ENCODE measurements around the gene PROSER3.

The PROSER3 gene

GRCh38 chr19:35777961-35778360, 20.0 kb downstream of the PROSER3 start:
- no peaks in the 10 kb centered on the region for H3K27me3 ChIP-seq
- H3K27ac ChIP-seq, result no peak overlapping the region
- H3K9me3 ChIP-seq, result no peaks in the 10 kb centered on the region
- peaks cover 22 to 56% (median 36%) of the 10 kb centered on the region in 3 donors for H3K36me3 ChIP-seq
- no peak overlapping the region for H3K4me3 ChIP-seq
- TF ChIP-seq, protein P1, sequence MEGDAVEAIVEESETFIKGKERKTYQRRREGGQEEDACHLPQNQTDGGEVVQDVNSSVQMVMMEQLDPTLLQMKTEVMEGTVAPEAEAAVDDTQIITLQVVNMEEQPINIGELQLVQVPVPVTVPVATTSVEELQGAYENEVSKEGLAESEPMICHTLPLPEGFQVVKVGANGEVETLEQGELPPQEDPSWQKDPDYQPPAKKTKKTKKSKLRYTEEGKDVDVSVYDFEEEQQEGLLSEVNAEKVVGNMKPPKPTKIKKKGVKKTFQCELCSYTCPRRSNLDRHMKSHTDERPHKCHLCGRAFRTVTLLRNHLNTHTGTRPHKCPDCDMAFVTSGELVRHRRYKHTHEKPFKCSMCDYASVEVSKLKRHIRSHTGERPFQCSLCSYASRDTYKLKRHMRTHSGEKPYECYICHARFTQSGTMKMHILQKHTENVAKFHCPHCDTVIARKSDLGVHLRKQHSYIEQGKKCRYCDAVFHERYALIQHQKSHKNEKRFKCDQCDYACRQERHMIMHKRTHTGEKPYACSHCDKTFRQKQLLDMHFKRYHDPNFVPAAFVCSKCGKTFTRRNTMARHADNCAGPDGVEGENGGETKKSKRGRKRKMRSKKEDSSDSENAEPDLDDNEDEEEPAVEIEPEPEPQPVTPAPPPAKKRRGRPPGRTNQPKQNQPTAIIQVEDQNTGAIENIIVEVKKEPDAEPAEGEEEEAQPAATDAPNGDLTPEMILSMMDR (IDR thresholded peaks at IDR 0.05), result no peak
- peaks cover 0 to 19% (median 15%) of the 10 kb centered on the region in 4 donors for H3K4me1 ChIP-seq
- intact Hi-C loops (cut with DNase I; ENCODE audit: low total_unique reads), result no loop called here
- no peak for DNase-seq

- DNase-seq, result no peak
- no peak overlapping the region for H3K4me3 ChIP-seq
- TF ChIP-seq, protein P1 (IDR thresholded peaks at IDR 0.05), result no peak
- peaks cover 22 to 66% (median 36%) of the 10 kb centered on the region in 3 donors for H3K36me3 ChIP-seq
- H3K27ac ChIP-seq, result no peak overlapping the region
- H3K4me1 ChIP-seq, result peaks cover 0 to 19% (median 15%) of the 10 kb centered on the region in 4 donors
- intact Hi-C loops (cut with DNase I; ENCODE audit: low total_unique reads), result no loop called here
- no peaks in the 10 kb centered on the region for H3K27me3 ChIP-seq
- no peaks in the 10 kb centered on the region for H3K9me3 ChIP-seq
Observed at GRCh38 chr19:35779033-35779432, 21.1 kb downstream of the PROSER3 start.

DNA sequence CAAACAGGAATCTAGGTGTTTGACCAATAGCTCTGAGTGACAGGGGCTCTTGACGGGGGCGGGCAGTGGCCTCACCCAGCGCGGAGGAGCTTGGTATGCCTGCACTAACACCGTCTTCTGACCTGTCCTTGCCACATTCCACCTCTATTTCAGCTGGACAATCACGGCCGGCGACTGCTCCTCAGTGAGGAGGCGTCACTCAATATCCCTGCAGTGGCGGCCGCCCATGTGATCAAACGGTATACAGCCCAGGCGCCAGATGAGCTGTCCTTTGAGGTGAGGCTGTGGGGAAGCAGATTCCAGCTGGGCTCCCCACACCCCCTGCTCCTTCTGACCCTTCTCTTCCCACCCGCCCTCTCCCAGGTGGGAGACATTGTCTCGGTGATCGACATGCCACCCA, 22.1 kb downstream of the PROSER3 start:
- no peak overlapping the region for H3K4me3 ChIP-seq
- intact Hi-C loops (cut with DNase I; ENCODE audit: low total_unique reads), result no loop called here
- no peak overlapping the region for H3K27ac ChIP-seq
- H3K27me3 ChIP-seq, result no peaks in the 10 kb centered on the region
- H3K36me3 ChIP-seq, result peaks cover 22 to 76% (median 40%) of the 10 kb centered on the region in 3 donors
- peaks cover 0 to 12% (median 9%) of the 10 kb centered on the region in 4 donors for H3K4me1 ChIP-seq
- no peak for DNase-seq
- H3K9me3 ChIP-seq, result no peaks in the 10 kb centered on the region
- TF ChIP-seq, protein P1 (IDR thresholded peaks at IDR 0.05), result no peak

GRCh38 chr19:35780717-35781116, 22.7 kb downstream of the PROSER3 start:
- H3K36me3 ChIP-seq, result peaks cover 22 to 82% (median 46%) of the 10 kb centered on the region in 3 donors
- no peak overlapping the region for H3K4me3 ChIP-seq

GRCh38 chr19:35781650-35782049, 23.7 kb downstream of the PROSER3 start:
- Histone ChIP-seq H3K9me3 (no peaks in the 10 kb centered on the region), H3K36me3 (peaks cover 22 to 92% (median 50%) of the 10 kb centered on the region in 3 donors), H3K27ac (no peak overlapping the region), H3K4me3 (no peak overlapping the region), H3K27me3 (no peaks in the 10 kb centered on the region), H3K4me1 (peaks cover 0 to under 1% (median 0%) of the 10 kb centered on the region in 4 donors)
- intact Hi-C loops (cut with DNase I; ENCODE audit: low total_unique reads), result no loop called here
- TF ChIP-seq, protein P1 (IDR thresholded peaks at IDR 0.05), result no peak
- no peak for DNase-seq

More at GRCh38 chr19:35780717-35781116, 22.7 kb downstream of the PROSER3 start:
- no peak for DNase-seq
- Histone ChIP-seq H3K9me3 (no peaks in the 10 kb centered on the region), H3K27ac (no peak overlapping the region), H3K4me1 (peaks cover 0 to 10% (median 8%) of the 10 kb centered on the region in 4 donors), H3K27me3 (no peaks in the 10 kb centered on the region)
- TF ChIP-seq, protein P1 (IDR thresholded peaks at IDR 0.05), result no peak
- intact Hi-C loops (cut with DNase I; ENCODE audit: low total_unique reads), result no loop called here

- H3K4me3 ChIP-seq, result no peak overlapping the region
- H3K36me3 ChIP-seq, result peaks cover 27 to 99% (median 50%) of the 10 kb centered on the region in 3 donors
- no peaks in the 10 kb centered on the region for H3K4me1 ChIP-seq
- H3K27ac ChIP-seq, result no peak overlapping the region
- TF ChIP-seq, protein P1 (IDR thresholded peaks at IDR 0.05), result no peak
- DNase-seq, result no peak
- H3K27me3 ChIP-seq, result no peaks in the 10 kb centered on the region
- H3K9me3 ChIP-seq, result no peaks in the 10 kb centered on the region
- intact Hi-C loops (cut with DNase I; ENCODE audit: low total_unique reads), result no loop called here
Observed at GRCh38 chr19:35782589-35782988, 24.6 kb downstream of the PROSER3 start.

Data from tibial artery (tissue), 4 donors.